ENCODE results near the gene ATP8B2. TPM values are rescaled to one million over a fixed set of nuclear protein-coding genes. Genes with fewer than 3 reads are reported as not detected.

The ATP8B2 gene
- total RNA-seq, 1 donor from 2014 or later = 44.2 TPM

- DNase-seq (ENCODE audit: low read depth, low spot score) = no peak
- Mint-ChIP-seq H3K27ac (ENCODE audit: unreplicated experiment) (no peak overlapping the region), H3K27me3 (ENCODE audit: low read depth) (peaks cover 5% of the 10 kb centered on the region), H3K36me3 (ENCODE audit: low read depth) (no peaks in the 10 kb centered on the region), H3K4me3 (no peak overlapping the region), H3K4me1 (no peaks in the 10 kb centered on the region), H3K9me3 (no peaks in the 10 kb centered on the region)
- no peak for TF ChIP-seq CTCF (conservative IDR thresholded peaks at IDR 0.05)
These were observed 61.5 kb downstream of the ATP8B2 start for GRCh38 chr1:154386643-154387352.

GRCh38 chr1:154391086-154391770, 65.9 kb downstream of the ATP8B2 start:
- H3K27ac Mint-ChIP-seq (ENCODE audit: unreplicated experiment) = no peak overlapping the region
- no peaks in the 10 kb centered on the region for H3K36me3 Mint-ChIP-seq (ENCODE audit: low read depth)
- H3K27me3 Mint-ChIP-seq (ENCODE audit: low read depth) = peaks cover 3% of the 10 kb centered on the region
- DNase-seq (ENCODE audit: low read depth, low spot score) = no peak
- H3K4me1 Mint-ChIP-seq = no peaks in the 10 kb centered on the region
- TF ChIP-seq CTCF (conservative IDR thresholded peaks at IDR 0.05) = no peak
- H3K9me3 Mint-ChIP-seq = peaks cover 2% of the 10 kb centered on the region
- H3K4me3 Mint-ChIP-seq = no peak overlapping the region

GRCh38 chr1:154398141-154398540, 72.8 kb downstream of the ATP8B2 start:
- no peak overlapping the region for H3K27ac Mint-ChIP-seq (ENCODE audit: unreplicated experiment)
- no peak overlapping the region for H3K4me3 Mint-ChIP-seq
- no peaks in the 10 kb centered on the region for H3K36me3 Mint-ChIP-seq (ENCODE audit: low read depth)
- H3K27me3 Mint-ChIP-seq (ENCODE audit: low read depth) = peaks cover 5% of the 10 kb centered on the region
- H3K9me3 Mint-ChIP-seq = peaks cover 2% of the 10 kb centered on the region
- H3K4me1 Mint-ChIP-seq = no peaks in the 10 kb centered on the region
- no peak for TF ChIP-seq CTCF (conservative IDR thresholded peaks at IDR 0.05)
- DNase-seq (ENCODE audit: low read depth, low spot score) = no peak

GRCh38 chr1:154398678-154399077, 73.4 kb downstream of the ATP8B2 start:
- Mint-ChIP-seq H3K27me3 (ENCODE audit: low read depth) (peaks cover 11% of the 10 kb centered on the region), H3K4me3 (no peak overlapping the region), H3K27ac (ENCODE audit: unreplicated experiment) (no peak overlapping the region), H3K4me1 (no peaks in the 10 kb centered on the region), H3K9me3 (peaks cover 2% of the 10 kb centered on the region), H3K36me3 (ENCODE audit: low read depth) (no peaks in the 10 kb centered on the region)
- DNase-seq (ENCODE audit: low read depth, low spot score) = no peak
- TF ChIP-seq CTCF (conservative IDR thresholded peaks at IDR 0.05) = no peak

GRCh38 chr1:154400381-154400801, 75.1 kb downstream of the ATP8B2 start:
- H3K36me3 Mint-ChIP-seq (ENCODE audit: low read depth) = no peaks in the 10 kb centered on the region
- no peak for TF ChIP-seq CTCF (conservative IDR thresholded peaks at IDR 0.05)
- peaks cover 27% of the 10 kb centered on the region for H3K27me3 Mint-ChIP-seq (ENCODE audit: low read depth)
- H3K4me1 Mint-ChIP-seq = no peaks in the 10 kb centered on the region
- H3K9me3 Mint-ChIP-seq = no peaks in the 10 kb centered on the region
- H3K4me3 Mint-ChIP-seq = no peak overlapping the region
- no peak overlapping the region for H3K27ac Mint-ChIP-seq (ENCODE audit: unreplicated experiment)
- DNase-seq (ENCODE audit: low read depth, low spot score) = no peak

Other genes starting within 250 kb of the ATP8B2 start
- gene NUP210L, start 170.5 kb upstream of the ATP8B2 start, total RNA-seq = 0.05 TPM in 1 of 2 replicates, not detected in the other
- gene TPM3, start 133.4 kb upstream of the ATP8B2 start, total RNA-seq = 364 and 373 TPM in 2 replicates
- not detected in 2 replicates for gene CFAP141, start 119.2 kb upstream of the ATP8B2 start, total RNA-seq
- 256 and 258 TPM in 2 replicates for gene UBAP2L, start 104.6 kb upstream of the ATP8B2 start, total RNA-seq
- gene HAX1, start 52.9 kb upstream of the ATP8B2 start, total RNA-seq = 63.4 and 63.7 TPM in 2 replicates
- gene AQP10, start 4.4 kb upstream of the ATP8B2 start, total RNA-seq = not detected in 2 replicates
- 0.07 and 0.09 TPM in 2 replicates for gene IL6R, start 79.8 kb downstream of the ATP8B2 start, total RNA-seq
- gene TDRD10, start 176.7 kb downstream of the ATP8B2 start, total RNA-seq = not detected in 2 replicates
- 0.11 and 0.19 TPM in 2 replicates for gene SHE, start 176.9 kb downstream of the ATP8B2 start, total RNA-seq
- gene UBE2Q1, start 233.1 kb downstream of the ATP8B2 start, total RNA-seq = 89.9 and 94.3 TPM in 2 replicates
- gene CHRNB2, start 242.3 kb downstream of the ATP8B2 start, total RNA-seq = 8.7 and 10.6 TPM in 2 replicates

All from neural crest cell (in vitro differentiated cells).